GM12878 (cell line): ENCODE results near the gene MMP15. TPM values are rescaled to one million over a fixed set of nuclear protein-coding genes. Genes with fewer than 3 reads are reported as not detected.

Source experiments
- ATAC-seq: fragments of 200-7000 bp; cut with Tn5 transposase; 3 replicates; pipeline ENCODE4 v1.9.1; 2020; ENCODE audit warnings: mild to moderate bottlenecking, moderate library complexity
- BruUV-seq: library from RNA; stranded (reverse); fragments of 400-500 nt; replicated peaks from 2 replicates; lab custom pipeline; 2021; lab: Mats Ljungman, UMichigan
- CTCF ChIA-PET: fragments of 300-600 bp; sonication (Branson Sonifier 250); formaldehyde crosslinking; extraction: SDS; loops from one replicate; lab custom pipeline; 2021; ENCODE audit warnings: inconsistent platforms; lab: Yijun Ruan, JAX
- POLR2A ChIA-PET: fragments of 350-600 bp; formaldehyde crosslinking; extraction: SDS; loops from one replicate; lab custom pipeline; 2021; ENCODE audit warnings: inconsistent platforms; lab: Charles Lee
- RAD21 ChIA-PET: fragments of 300-600 bp; sonication (Branson Sonifier 250); formaldehyde crosslinking; loops from one replicate; lab custom pipeline; 2023; ENCODE audit warnings: antibody characterized with exemption; ENCODE audit not compliant: unreplicated experiment; lab: Charles Lee
- SMC1A ChIA-PET: fragments of 300-600 bp; sonication (Branson Sonifier 250); formaldehyde crosslinking; loops from one replicate; lab custom pipeline; 2023; ENCODE audit not compliant: unreplicated experiment, uncharacterized antibody; lab: Charles Lee
- DNase-seq: peaks from one replicate; pipeline ENCODE4 v3.0.0-alpha.2; 2011; ENCODE audit warnings: low read depth, low spot score
- FAIRE-seq: peaks from 3 replicates; lab custom pipeline; 2011; peaks lifted over from hg19 to GRCh38; lab: Jason Lieb, UNC
- H2AFZ ChIP-seq: 2 replicates; pipeline ENCODE4 v1.6.0; 2011; ENCODE audit warnings: low read depth, low read length, control low read depth; ENCODE audit not compliant: control insufficient read depth
- H3K27ac ChIP-seq: 2 replicates; pipeline ENCODE4 v1.5.1; 2011; ENCODE audit warnings: control low read depth; ENCODE audit not compliant: control insufficient read depth, insufficient read depth
- H3K27me3 ChIP-seq, 2 experiments: replicated peaks in 1 of 2; 2 replicates each; pipeline versions ENCODE4 v1.6.0 to v1.6.1; 2011; ENCODE audit warnings: low read length in 1 of 2; ENCODE audit not compliant: control insufficient read depth in 2 of 2, insufficient read depth in 2 of 2
- H3K36me3 ChIP-seq, 2 experiments: 2 replicates each; pipeline ENCODE4 v1.5.1; 2011; ENCODE audit warnings: low read length in 1 of 2; ENCODE audit not compliant: control insufficient read depth in 2 of 2, insufficient read depth in 2 of 2
- H3K4me1 ChIP-seq: 2 replicates; pipeline ENCODE4 v1.6.1; 2011; ENCODE audit warnings: mild to moderate bottlenecking, low read length, moderate library complexity, mixed read lengths; ENCODE audit not compliant: control insufficient read depth, insufficient read depth
- H3K4me2 ChIP-seq: 2 replicates; pipeline ENCODE4 v1.6.0; 2011; ENCODE audit warnings: control low read depth; ENCODE audit not compliant: control insufficient read depth, insufficient read depth
- H3K4me3 ChIP-seq: fragments of 200-600 bp; sonication (generic); 2 replicates; pipeline ENCODE4 v1.5.1; 2016
- H3K79me2 ChIP-seq: 2 replicates; pipeline ENCODE4 v1.6.0; 2011; ENCODE audit warnings: low read length; ENCODE audit not compliant: control insufficient read depth, insufficient read depth
- H3K9ac ChIP-seq: 2 replicates; pipeline ENCODE4 v1.8.0; 2011; ENCODE audit warnings: low read length, control low read depth, mixed read lengths; ENCODE audit not compliant: control insufficient read depth, insufficient read depth
- H3K9me3 ChIP-seq: replicated peaks from 3 replicates; pipeline ENCODE4 v1.5.1; 2011; ENCODE audit warnings: mild to moderate bottlenecking, low read length; ENCODE audit not compliant: control insufficient read depth, insufficient read depth
- H4K20me1 ChIP-seq: 2 replicates; pipeline ENCODE4 v1.6.0; 2011; ENCODE audit not compliant: control insufficient read depth, insufficient read depth
- HCFC1 ChIP-seq: fragments of 150-350 bp; IDR thresholded peaks from 2 replicates; pipeline ENCODE4 v1.6.1; 2014; ENCODE audit warnings: low read length
- NBN ChIP-seq: fragments of 450-650 bp; IDR thresholded peaks from 2 replicates; pipeline ENCODE4 v1.6.1; 2016
- YY1 ChIP-seq: IDR thresholded peaks from 2 replicates; pipeline ENCODE4 v1.6.1; 2011; ENCODE audit warnings: low read depth, mild to moderate bottlenecking, low read length
- ZNF207 ChIP-seq: fragments of 450-650 bp; IDR thresholded peaks from 2 replicates; pipeline ENCODE4 v1.6.1; 2014; ENCODE audit warnings: antibody characterized with exemption, mild to moderate bottlenecking, borderline replicate concordance
- ZSCAN29 ChIP-seq: fragments of 450-650 bp; IDR thresholded peaks from 2 replicates; pipeline ENCODE4 v1.6.1; 2017; ENCODE audit warnings: mild to moderate bottlenecking, moderate library complexity
- WGBS: methylation state at CpG from one replicate; pipeline ENCODE4 v1.1.6; 2016; ENCODE audit warnings: low lambda C conversion rate; ENCODE audit not compliant: insufficient replicate concordance, insufficient coverage; ENCODE audit errors: missing lambda C conversion rate; 5-methylcytosine and 5-hydroxymethylcytosine counted together
- in situ Hi-C: fragments of 300-500 bp; cut with MboI; formaldehyde crosslinking; loops from 9 replicates; pipeline ENCODE4 v1.14.3; 2018; ENCODE audit warnings: mixed read lengths
- intact Hi-C: fragments of 100-400 bp; cut with micrococcal nuclease; formaldehyde crosslinking; loops from one replicate; pipeline ENCODE4 v1.14.2; 2022; ENCODE audit not compliant: unreplicated experiment
- polyA plus RNA-seq, 11 experiments: library from polyadenylated mRNA; depleted of rRNA in 4 of 11; unstranded in 6 of 11; stranded (reverse) in 5 of 11; fragments of >200 nt; fragmentation: Nextera tagmentation in 4 of 11; fragmentation: Illumina TruSeq in 1 of 11; extraction: Ambion mirVana in 4 of 11; extraction: Trizol in 1 of 11; gene quantifications; 1 replicate in 1 of 11; 2 replicates in 10 of 11; pipeline versions ENCODE4 v1.2.1 to v1.2.3, GENCODE V29; 2011 to 2016; ENCODE audit warnings: inconsistent platforms in 2 of 11, missing spikeins in 2 of 11, low read depth in 1 of 11
- total RNA-seq, 4 experiments: library from RNA; depleted of rRNA in 3 of 4; stranded (reverse); fragments of >200 nt in 3 of 4; fragmentation: Illumina TruSeq in 1 of 4; extraction: Trizol in 1 of 4; gene quantifications; 2 replicates each; pipeline versions ENCODE4 v1.2.1 to v1.2.3, GENCODE V29; 2013 to 2021

The MMP15 gene
- total and polyA plus RNA-seq, 10 of the 15 experiments (the other 5 are each of a cell fraction or from before 2014, with no cell fraction given), result 0.08 to 0.56 (median 0.10) TPM; not detected in 7

DNA sequence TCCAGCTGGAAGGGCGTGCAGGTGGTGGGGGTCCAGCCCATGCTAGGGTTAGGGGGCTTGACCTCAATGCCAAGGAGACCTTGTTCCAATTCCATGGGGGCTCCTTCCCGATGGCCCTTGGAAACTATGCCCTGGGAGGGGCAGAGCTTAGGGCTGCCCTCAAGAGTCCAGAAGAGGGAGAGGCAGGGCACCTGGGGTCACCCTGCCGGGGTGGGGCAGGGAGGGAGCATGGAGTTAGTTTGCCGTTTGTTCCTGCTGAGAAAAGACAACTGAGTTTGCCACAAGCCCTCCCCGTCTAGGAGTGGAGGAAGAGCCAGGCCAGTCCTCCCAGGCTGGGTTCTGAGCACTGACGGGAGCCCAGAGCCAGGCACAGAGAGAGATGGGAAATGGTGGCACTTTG lies 21.4 kb downstream of the MMP15 start:
- no peak for TF ChIP-seq NBN
- TF ChIP-seq ZNF207, result no peak
- no peak for TF ChIP-seq ZSCAN29
- ChIA-PET SMC1A (interaction anchor here (1.1 kb wide), 1 partner anchor 75 kb away, joined by 3 read pairs; no protein-coding TSS in a partner anchor), POLR2A (no interaction called here), RAD21 (no interaction called here), CTCF (no interaction called here)
- in situ Hi-C loops (no loop called here), intact Hi-C loops (no loop called here)
- Histone ChIP-seq H3K27ac (no peak overlapping the region), H3K79me2 (no peaks in the 10 kb centered on the region), H3K4me1 (no peaks in the 10 kb centered on the region), H4K20me1 (no peaks in the 10 kb centered on the region), H3K27me3 (no peaks in the 10 kb centered on the region), H3K4me3 (no peak overlapping the region), H3K36me3 (no peaks in the 10 kb centered on the region), H3K9ac (no peak overlapping the region), H3K9me3 (no peaks in the 10 kb centered on the region), H2AFZ (no peak overlapping the region), H3K4me2 (no peak overlapping the region)
- BruUV-seq, result no TSS peak
- FAIRE-seq (no peak), DNase-seq (no peak), ATAC-seq (no peak)
- 13% methylated on average over 4 of the region's 6 CpGs for WGBS

DNA sequence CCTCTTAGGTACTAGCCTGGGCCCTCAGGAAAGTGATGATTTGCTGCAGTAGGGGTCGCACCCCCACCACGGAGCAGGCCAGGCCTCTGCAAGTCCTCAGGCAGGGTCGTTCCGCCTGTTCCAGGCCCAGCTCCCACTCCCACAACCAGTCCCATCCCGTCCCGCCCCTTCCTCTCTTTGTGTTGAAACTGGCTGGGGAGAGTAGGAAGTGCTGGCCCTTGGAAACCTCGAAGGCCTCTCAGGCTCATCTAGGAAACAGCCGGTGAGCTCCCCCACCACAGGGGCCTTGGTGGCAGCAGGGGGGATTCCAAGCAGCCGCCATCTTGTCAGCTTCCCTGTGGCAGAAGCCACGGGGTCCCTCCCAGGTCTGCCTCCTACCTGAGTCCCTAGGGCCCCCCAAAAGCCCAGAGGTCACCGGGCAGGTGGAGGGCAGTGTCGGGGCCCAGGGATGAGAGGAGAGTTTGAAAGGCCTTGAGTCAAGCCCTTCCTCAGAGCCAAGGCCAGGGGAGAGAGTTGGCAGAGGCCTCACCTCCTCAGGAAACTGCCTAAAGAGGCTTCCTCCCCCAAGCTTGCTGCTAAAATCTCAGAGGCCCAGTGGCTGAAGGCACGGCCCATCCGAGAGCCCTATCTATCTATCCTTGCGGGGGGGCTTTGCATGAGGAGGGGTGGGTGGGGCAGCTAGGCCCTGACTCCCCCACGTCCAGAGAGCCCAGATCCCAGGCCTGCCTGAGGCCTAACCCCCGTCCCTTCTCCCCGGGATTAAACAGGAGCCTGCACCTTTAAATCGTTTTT lies 22.2 kb downstream of the MMP15 start:
- CTCF ChIA-PET, result interaction anchor here (1.0 kb wide), 1 partner anchor 80 kb away, joined by 3 read pairs; no protein-coding TSS in a partner anchor
- no peak for ATAC-seq
- RAD21 ChIA-PET, result interaction anchor here (1.4 kb wide), 1 partner anchor 74 kb away, joined by 4 read pairs; no protein-coding TSS in a partner anchor
- SMC1A ChIA-PET, result no interaction called here
- Histone ChIP-seq H2AFZ (no peak overlapping the region), H3K36me3 (no peaks in the 10 kb centered on the region), H3K27ac (no peak overlapping the region), H3K27me3 (no peaks in the 10 kb centered on the region), H3K9me3 (no peaks in the 10 kb centered on the region), H3K79me2 (no peaks in the 10 kb centered on the region), H4K20me1 (no peaks in the 10 kb centered on the region), H3K4me1 (no peaks in the 10 kb centered on the region), H3K4me2 (no peak overlapping the region), H3K4me3 (no peak overlapping the region), H3K9ac (no peak overlapping the region)
- TF ChIP-seq HCFC1 (no peak), YY1 (0 out of 2 replicates have a peak, but pooled peaks have one; percentile 8)
- DNase-seq, result no peak
- in situ Hi-C loops (no loop called here), intact Hi-C loops (no loop called here)
- no TSS peak for BruUV-seq
- no peak for FAIRE-seq
- 37% methylated on average over 19 of the region's 19 CpGs for whole genome bisulfite sequencing
- POLR2A ChIA-PET, result no interaction called here
